ENCODE results near the gene CHD3. TPM values are rescaled to one million over a fixed set of nuclear protein-coding genes. Genes with fewer than 3 reads are reported as not detected.

CHD3 gene
- total and polyA plus RNA-seq, 2 of the 13 experiments (the other 11 are each of a cell fraction or from before 2014, with no cell fraction given) = 2.7 to 3.7 TPM

DNA sequence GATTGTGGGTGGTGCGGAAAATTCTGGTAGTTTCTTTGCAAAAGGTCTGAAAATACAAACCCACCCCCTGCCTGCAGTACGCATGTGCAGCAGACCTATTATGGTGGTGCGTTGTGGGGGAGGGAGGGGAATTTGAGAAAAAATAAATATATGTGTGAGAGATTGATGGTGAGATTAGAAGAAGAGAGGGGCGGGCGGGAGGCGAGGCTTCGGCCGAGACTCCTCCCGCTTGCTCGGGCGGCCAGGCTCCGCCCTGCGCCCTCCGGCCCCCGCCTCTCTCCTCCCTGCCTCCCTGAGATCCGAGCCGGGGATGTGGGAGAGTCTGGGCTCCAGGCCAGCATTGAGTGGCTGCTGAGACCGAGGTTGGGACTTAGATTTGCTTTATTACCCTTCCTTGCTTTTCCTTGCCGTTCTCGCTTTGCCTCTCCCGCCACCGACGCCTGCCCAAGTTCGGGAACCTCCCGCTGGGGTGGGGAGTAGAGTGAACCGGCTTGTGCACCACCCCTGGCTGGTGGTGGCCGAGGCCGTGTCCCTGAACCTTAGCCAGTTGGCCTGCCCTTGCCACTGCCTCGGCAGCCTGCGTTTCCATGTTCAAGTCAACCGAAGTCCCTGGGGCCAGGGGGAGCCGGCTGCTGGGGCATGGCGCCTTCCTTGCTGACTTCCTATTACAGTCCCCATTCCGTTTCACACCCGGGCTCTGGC lies 956 bp upstream of the CHD3 start (continued):
- TF ChIP-seq, protein P1, sequence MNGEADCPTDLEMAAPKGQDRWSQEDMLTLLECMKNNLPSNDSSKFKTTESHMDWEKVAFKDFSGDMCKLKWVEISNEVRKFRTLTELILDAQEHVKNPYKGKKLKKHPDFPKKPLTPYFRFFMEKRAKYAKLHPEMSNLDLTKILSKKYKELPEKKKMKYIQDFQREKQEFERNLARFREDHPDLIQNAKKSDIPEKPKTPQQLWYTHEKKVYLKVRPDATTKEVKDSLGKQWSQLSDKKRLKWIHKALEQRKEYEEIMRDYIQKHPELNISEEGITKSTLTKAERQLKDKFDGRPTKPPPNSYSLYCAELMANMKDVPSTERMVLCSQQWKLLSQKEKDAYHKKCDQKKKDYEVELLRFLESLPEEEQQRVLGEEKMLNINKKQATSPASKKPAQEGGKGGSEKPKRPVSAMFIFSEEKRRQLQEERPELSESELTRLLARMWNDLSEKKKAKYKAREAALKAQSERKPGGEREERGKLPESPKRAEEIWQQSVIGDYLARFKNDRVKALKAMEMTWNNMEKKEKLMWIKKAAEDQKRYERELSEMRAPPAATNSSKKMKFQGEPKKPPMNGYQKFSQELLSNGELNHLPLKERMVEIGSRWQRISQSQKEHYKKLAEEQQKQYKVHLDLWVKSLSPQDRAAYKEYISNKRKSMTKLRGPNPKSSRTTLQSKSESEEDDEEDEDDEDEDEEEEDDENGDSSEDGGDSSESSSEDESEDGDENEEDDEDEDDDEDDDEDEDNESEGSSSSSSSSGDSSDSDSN (CRISPR knock-in tag; IDR thresholded peaks at IDR 0.05) = peak; percentile 88
- no peak for TF ChIP-seq ZNF143 (CRISPR knock-in tag; IDR thresholded peaks at IDR 0.05)
- TF ChIP-seq SIN3A (IDR thresholded peaks at IDR 0.05; ENCODE audit: borderline replicate concordance, low read depth, low read length) = peak; percentile 50; the same call in 1 of the 2 replicates
- no peak for TF ChIP-seq GPBP1L1 (CRISPR knock-in tag; IDR thresholded peaks at IDR 0.05)
- TF ChIP-seq ZNF879 (CRISPR knock-in tag; IDR thresholded peaks at IDR 0.05) = no peak
- TF ChIP-seq ZNF552 (CRISPR knock-in tag; IDR thresholded peaks at IDR 0.05; ENCODE audit: borderline replicate concordance) = no peak
- no peak for TF ChIP-seq POGK (CRISPR knock-in tag; conservative IDR thresholded peaks at IDR 0.05)
- TF ChIP-seq GABPB1 (CRISPR knock-in tag; IDR thresholded peaks at IDR 0.05) = peak; percentile 51
- no peak for TF ChIP-seq NKX3-1 (CRISPR knock-in tag; IDR thresholded peaks at IDR 0.05)
- 0 out of 2 replicates have a peak, but pooled peaks have one; percentile 52 for TF ChIP-seq MYNN (CRISPR knock-in tag; IDR thresholded peaks at IDR 0.05; ENCODE audit: low read depth)
- TF ChIP-seq, protein P2, sequence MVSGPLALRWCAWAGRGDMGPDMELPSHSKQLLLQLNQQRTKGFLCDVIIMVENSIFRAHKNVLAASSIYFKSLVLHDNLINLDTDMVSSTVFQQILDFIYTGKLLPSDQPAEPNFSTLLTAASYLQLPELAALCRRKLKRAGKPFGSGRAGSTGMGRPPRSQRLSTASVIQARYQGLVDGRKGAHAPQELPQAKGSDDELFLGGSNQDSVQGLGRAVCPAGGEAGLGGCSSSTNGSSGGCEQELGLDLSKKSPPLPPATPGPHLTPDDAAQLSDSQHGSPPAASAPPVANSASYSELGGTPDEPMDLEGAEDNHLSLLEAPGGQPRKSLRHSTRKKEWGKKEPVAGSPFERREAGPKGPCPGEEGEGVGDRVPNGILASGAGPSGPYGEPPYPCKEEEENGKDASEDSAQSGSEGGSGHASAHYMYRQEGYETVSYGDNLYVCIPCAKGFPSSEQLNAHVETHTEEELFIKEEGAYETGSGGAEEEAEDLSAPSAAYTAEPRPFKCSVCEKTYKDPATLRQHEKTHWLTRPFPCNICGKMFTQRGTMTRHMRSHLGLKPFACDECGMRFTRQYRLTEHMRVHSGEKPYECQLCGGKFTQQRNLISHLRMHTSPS (CRISPR knock-in tag; IDR thresholded peaks at IDR 0.05; ENCODE audit: low read depth) = 0 out of 2 replicates have a peak, but pooled peaks have one; percentile 30
- TF ChIP-seq CBX1 (IDR thresholded peaks at IDR 0.05; ENCODE audit: low read depth) = no peak
- no peak for TF ChIP-seq KDM1A (CRISPR knock-in tag; IDR thresholded peaks at IDR 0.05)
- no peak for TF ChIP-seq POLR2AphosphoS2 (IDR thresholded peaks at IDR 0.05; ENCODE audit: low read depth, low read length)
- TF ChIP-seq, protein P3, sequence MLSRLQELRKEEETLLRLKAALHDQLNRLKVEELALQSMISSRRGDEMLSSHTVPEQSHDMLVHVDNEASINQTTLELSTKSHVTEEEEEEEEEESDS (CRISPR knock-in tag; IDR thresholded peaks at IDR 0.05; ENCODE audit: borderline replicate concordance) = no peak
- peak; percentile 59 for TF ChIP-seq ASH2L (IDR thresholded peaks at IDR 0.05; ENCODE audit: insufficient read length, low read depth, low read length)
- no peak for TF ChIP-seq SRSF4 (IDR thresholded peaks at IDR 0.05; ENCODE audit: low read depth, low read length, poor library complexity, severe bottlenecking)
- TF ChIP-seq PBX2 (CRISPR knock-in tag; IDR thresholded peaks at IDR 0.05) = no peak
- TF ChIP-seq RCOR2 (CRISPR knock-in tag; IDR thresholded peaks at IDR 0.05) = no peak
- peak; percentile 58; the same call in 1 of the 2 replicates for TF ChIP-seq ZFP82 (CRISPR knock-in tag; IDR thresholded peaks at IDR 0.05; ENCODE audit: borderline replicate concordance)
- TF ChIP-seq ATF7 (IDR thresholded peaks at IDR 0.05) = no peak
- no peak for TF ChIP-seq ATF7 (CRISPR knock-in tag; IDR thresholded peaks at IDR 0.05)
